Nucleus accumbens (tissue), 56 donors: ENCODE data around the gene RMP24.
"Not testable (repeated sequence)": the region's sequence is repeated elsewhere in the genome, so short reads cannot be mapped to it uniquely, and the experiment has no call there.

Source experiments
- DNase-seq, 56 donors: peaks; one replicate each; lab custom pipeline; 2025; lab: John Stamatoyannopoulos, UW

RMP24 gene

DNA sequence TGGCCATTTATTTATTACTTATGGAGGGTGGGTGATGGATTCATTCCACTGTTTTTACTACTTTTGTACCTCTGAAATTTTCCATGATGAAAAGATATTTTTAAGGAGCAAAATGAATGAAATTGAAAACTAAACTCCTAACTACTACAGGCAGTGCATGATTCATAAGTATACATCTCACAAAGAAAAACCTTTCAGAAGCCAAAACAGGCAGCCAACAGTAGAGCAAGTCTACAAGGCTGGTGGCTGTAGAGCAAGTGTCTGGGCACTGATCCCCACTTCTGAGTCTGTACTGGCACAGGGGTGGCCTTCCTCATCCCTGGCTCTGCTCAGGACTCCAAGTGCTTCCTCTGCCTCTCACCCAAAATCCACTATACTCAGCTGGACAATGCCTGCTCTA lies 8.2 kb upstream of the RMP24 start:
- DNase-seq, result no peak

DNA sequence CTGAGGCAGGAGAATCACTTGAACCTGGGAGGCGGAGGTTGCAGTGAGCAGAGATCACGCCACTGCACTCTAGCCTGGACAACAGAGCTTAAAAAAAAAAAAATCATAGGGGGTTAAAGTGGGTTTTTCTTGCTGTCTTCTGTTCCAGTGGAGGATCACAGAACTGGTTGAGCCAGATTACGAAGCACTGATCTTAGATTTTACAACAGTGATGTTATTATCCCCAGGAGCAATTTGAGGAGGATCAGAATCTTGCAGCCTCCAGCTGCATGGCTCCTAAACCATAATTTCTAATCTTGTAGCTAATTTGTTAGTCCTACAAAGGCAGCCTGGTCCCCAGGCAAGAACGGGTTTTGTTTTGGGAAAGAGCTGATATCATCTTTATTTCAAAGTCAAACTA lies 4.6 kb upstream of the RMP24 start:
- DNase-seq, result not testable (repeated sequence)

DNA sequence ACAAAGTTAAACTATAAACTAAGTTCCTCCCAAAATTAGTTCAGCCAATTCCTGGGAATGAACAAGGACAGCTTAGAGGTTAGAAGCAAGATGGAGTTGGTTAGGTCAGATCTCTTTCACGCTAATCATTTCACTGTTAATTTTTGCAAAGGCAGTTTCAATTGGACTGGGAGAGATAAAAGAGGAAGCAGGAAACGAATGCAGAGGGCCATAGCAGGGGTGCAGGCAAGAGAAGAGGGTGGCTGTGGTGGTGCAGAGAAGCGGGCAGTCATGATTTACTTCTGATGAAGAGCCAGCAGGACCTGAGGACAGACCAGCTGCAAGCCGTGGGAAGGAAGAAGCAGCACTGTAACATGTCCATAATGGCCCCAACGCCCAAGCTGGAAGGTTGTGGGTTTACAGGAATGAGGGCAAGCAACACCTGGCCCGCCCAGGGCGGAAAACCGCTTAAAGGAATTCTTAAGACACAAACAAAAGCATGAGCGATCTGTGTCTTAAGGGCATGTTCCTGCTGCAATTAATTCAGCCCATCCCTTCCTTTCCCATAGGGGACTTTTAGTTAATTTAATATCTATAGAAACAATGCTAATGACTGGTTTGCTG lies 4.1 kb upstream of the RMP24 start:
- DNase-seq, result no peak

GRCh38 chr18:35969676-35970075 lies 2.8 kb upstream of the RMP24 start:
- no peak for DNase-seq

DNA sequence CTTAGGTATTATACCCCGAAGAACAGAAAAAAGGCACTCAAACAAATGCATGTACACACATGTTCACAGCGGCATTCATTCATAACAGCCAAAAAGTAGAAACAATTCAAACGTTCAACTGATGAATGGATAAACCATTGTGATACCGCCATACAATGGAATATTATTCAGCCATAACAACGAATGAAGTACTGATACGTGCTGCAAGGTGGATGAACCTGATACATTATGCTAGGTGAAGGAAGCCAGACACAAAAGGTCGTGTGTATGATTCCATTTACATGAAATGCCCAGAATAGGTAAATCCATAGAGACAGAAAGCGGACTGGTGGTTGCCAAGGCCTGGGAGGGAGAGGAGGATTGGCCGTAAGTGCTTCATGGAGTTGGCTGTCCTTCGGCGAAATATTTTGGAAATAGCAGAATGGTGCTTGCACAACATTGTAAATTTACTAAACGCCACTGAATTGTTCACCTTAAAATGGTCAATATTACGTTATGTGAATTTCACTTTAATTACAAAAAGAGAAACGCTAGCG lies 750 bp upstream of the RMP24 start:
- DNase-seq, result peak in 7 of 56 donors; percentile 27 to 71 (median 52)

- no peak for DNase-seq
Observed at GRCh38 chr18:35973650-35974049, 1.2 kb downstream of the RMP24 start.

DNA sequence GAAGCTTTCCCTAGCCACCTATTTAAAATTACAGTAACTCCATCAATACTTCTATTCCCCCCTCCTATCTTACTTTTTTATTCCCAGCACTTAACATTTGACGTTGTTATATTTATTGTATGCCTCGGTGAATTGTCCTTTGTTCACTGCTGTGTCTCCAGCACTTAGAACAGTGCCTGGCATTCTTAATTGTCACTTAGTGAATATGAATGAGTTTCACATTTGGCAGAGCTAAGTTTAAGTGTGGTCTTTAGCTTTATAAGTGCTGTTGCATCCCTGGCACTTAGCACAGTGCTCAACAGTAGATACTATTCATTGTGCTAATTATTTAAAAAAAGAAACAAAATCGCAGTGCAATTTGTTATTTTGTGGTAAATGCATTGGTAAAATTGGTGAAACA lies 1.7 kb downstream of the RMP24 start:
- DNase-seq, result no peak

GRCh38 chr18:35979112-35979511 lies 6.6 kb downstream of the RMP24 start:
- DNase-seq, result no peak

DNA sequence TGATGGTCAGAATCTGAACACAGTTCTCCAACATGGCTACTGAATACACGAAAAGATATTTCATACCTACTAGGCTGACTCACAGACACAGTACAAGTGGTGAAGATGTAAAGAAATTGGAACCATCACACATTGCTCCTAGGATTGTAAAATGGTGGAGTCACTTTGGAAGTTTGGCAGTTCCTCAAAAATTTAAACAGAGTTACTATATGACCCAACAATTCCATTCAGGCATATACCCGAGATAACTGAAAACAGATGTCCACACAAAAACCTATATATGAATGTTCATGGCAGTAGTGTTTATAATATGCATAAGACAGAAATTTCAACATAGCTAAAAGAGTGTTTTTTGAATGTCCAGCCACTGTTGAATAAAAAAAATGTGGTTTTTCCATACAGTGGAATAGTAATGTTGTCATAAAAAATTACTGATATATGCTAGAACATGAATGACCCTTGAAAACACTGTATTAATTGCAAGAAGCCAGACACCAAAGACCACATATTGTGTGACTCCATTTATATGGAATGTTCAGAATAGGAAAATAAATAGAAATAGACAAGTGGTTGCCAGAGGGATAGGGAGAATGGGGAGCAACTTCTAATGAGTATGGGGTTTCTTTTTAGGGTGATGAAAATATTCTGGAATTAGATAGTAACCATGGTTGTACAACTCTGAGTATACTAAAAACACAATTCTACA lies 10.1 kb downstream of the RMP24 start:
- no peak for DNase-seq

DNA sequence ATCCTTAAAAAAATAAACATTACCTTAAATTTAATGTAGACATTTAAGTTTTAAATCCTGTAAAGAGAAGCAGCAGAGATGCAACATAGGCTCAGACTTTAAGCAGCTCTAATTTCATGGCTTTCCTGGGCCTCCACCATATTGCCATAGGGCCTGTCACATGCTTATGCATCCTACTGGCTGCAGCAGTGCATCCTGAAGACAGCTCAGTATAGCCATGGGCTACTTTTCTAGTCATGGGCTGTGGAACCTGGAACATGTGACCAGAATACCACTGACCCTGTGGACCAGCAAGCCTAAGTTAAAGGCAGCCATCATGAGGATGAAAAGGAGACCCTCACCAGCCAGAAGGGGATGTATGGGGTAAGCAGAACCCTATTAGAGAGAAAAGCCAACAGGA lies 10.7 kb downstream of the RMP24 start:
- no peak for DNase-seq

DNA sequence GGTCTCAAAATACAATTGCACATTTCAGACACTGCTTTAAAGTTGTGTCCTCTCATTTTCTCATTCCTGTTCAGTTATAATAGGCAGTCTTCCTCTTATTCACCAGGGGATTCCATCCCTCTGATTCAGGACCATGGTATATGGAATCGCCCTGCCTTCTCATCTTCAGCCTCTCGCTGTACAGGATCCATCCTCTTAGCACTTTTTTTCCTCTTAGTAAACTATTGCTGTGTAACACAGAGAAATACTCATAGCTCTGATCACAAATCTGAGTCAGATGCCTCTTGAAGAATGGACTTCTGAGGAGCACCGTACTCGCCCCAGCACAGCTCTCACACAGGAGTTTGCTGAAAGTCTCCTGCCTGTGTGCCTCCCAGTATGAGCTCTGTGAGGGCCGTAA lies 11.3 kb downstream of the RMP24 start:
- DNase-seq, result no peak

DNA sequence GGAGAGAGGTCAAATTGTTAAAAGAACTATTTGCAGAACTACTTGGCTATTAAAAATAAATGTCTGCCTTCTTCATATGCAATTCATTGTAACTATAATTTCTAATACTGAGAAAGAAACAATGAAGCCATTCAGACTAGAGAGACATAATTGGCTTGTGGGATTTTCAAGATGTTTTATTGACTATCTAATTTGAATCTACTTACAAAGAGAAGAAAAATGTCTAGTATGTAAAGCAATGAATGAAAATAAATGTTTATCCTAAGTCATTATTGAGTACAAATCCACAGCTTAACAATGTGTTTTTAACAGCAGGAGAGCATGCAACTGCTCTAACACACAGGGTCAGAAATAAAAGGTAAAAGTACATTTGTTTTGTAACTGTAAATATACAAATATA lies 19.2 kb downstream of the RMP24 start:
- DNase-seq, result no peak

DNA sequence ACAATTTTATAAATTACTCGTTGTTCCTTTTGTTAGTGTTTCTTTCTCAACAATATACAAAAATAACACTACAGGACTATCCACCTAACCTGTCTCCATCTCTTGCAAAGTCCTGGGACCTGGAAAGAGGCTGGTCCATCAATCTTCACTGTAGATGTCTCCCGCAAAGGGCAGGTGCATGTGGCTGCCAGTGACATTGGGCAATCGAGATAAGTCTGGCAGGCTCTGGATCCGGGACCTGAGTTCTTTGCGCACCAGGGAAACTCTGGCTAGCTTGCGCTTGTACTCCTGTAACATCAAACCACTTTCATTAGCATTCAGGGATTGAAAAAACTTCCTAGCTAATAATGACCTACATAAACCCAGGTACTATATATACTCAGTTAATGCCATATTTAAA lies 20.5 kb downstream of the RMP24 start:
- no peak for DNase-seq

DNA sequence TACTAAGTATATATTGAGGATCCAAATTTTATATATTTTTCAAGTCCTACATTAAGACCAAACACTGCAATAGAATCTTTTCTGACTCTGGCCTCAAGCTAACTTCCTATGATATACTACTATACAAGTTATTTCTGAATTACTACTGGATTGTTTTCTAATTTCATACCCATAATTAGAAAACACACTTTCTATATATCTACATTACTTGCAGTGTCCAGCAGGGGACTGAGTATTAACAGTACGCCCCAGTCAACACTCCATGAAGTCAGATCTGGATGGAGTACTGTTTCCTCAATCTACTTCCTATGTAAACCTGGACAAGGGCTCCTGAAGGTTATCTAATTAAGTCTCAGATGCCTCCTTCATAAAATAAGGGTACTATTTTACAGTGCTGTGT lies 26.5 kb downstream of the RMP24 start:
- DNase-seq, result no peak

DNA sequence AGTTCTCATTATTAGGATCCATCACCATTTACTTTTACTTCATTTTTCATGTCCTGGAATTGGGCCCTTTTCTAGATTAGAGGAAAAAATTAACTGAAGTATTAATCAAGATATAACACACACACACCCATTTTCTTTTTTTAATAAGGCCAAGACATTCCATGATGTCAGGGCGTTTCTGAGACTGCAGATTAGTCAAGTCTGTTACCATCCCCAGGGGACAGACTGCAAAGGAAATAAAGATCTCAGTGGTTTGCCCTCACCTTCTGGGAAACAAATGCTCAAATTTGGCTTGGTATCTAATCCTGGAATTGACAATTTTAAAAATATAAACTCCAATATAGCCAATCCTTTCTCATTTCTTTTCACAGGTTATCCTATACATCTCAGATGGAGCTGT lies 27.4 kb downstream of the RMP24 start:
- no peak for DNase-seq

DNA sequence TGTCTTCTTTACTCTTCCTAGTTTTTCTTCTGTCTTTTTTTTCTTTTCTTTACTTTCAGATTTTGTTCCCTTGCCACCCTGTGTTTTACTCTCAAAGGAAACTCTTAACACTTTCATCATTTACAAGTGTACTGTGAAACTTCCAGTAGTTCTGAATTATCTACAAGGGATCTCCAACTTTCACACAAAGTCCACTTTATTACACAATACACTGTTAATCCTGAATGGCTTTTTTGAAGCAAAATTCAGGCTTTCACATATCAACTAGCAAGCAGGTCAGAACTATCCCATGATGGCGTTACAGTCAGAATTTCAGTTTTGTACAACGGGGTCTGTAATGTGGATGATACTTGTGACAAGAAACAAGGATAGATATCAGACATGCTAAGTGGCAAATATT lies 34.5 kb downstream of the RMP24 start:
- DNase-seq, result no peak

GRCh38 chr18:36009214-36009613 lies 36.7 kb downstream of the RMP24 start:
- DNase-seq, result no peak

GRCh38 chr18:36012891-36013290 lies 40.4 kb downstream of the RMP24 start:
- DNase-seq, result no peak

DNA sequence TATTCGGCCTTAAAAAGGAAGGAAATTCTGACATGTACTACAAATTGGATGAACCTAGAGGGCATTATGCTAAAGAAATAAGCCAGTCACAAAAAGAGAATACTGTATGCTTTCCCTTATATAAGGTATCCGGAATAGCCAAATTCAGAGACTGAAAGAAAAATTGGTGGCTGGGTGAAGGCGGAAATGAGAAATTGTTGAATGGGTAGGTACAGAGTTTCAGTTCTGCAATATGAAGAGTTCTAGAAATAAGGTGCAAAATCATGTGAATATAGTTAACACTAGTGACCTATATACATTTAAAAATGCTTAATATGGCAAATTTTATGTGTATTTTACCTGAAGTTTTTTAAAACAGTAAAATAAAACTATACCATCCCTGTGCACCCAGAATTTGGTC lies 43.1 kb downstream of the RMP24 start:
- no peak for DNase-seq

DNA sequence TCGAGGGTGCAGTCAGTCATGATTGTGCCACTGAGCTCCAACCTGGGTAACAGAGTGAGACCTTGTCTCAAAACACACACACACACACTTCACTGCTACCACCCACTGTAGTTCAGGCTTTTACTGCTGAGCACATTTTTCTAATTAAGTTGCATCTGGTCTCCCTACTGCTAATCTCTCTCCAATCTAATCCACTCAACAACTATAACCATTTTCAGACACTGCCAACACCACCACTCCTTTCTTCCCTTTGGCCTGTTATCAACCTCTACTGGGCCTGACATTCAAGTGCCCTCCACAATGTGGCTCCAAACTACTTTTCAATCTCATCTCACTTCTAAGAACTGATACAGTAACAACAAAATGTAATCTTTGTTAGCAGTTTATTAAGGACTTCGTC lies 44.8 kb downstream of the RMP24 start:
- no peak for DNase-seq

- no peak for DNase-seq
Observed at GRCh38 chr18:36020174-36020711, 47.8 kb downstream of the RMP24 start.

- DNase-seq, result no peak
Observed at GRCh38 chr18:36023336-36023735, 50.9 kb downstream of the RMP24 start.
